PC-3 (cell line): Measurements from ENCODE around the gene BCAR3. TPM values are rescaled to one million over a fixed set of nuclear protein-coding genes. Genes with fewer than 3 reads are reported as not detected.

Experiments
- ATAC-seq: fragments of 200-7000 bp; cut with Tn5 transposase; 2 replicates; pipeline ENCODE4 v1.9.1; 2020; ENCODE audit warnings: mild to moderate bottlenecking, moderate library complexity
- BruUV-seq: library from RNA; stranded (reverse); fragments of 400-500 nt; replicated peaks from 2 replicates; lab custom pipeline; 2021; lab: Mats Ljungman, UMichigan
- CTCF ChIA-PET: fragments of 300-600 bp; sonication (Branson Sonifier 250); formaldehyde crosslinking; loops from one replicate; lab custom pipeline; 2022; ENCODE audit warnings: antibody characterized with exemption; lab: Charles Lee
- POLR2A ChIA-PET: fragments of 300-600 bp; sonication (Branson Sonifier 250); formaldehyde crosslinking; loops from one replicate; lab custom pipeline; 2022; ENCODE audit warnings: antibody characterized with exemption; ENCODE audit not compliant: unreplicated experiment; lab: Charles Lee
- DNase-seq: peaks from one replicate; pipeline ENCODE4 v3.0.0-alpha.2; 2015
- H2AFZ ChIP-seq: fragments of 300-600 bp; sonication (generic); 2 replicates; pipeline ENCODE4 v1.6.0; 2016; ENCODE audit warnings: antibody characterized with exemption, low read length
- H3F3A ChIP-seq: fragments of 300-600 bp; sonication (generic); one replicate; pipeline ENCODE4 v1.6.0; 2017; ENCODE audit warnings: antibody characterized with exemption, low read length, control low read depth, mild to moderate bottlenecking; ENCODE audit not compliant: unreplicated experiment
- H3K27ac ChIP-seq: fragments of 300-600 bp; sonication (generic); 2 replicates; pipeline ENCODE4 v1.5.1; 2016; ENCODE audit warnings: mild to moderate bottlenecking, low read length
- H3K27me3 ChIP-seq: fragments of 300-600 bp; sonication (generic); 2 replicates; pipeline ENCODE4 v1.6.1; 2016; ENCODE audit warnings: low read length, mixed read lengths
- H3K36me3 ChIP-seq: fragments of 300-600 bp; sonication (generic); 2 replicates; pipeline ENCODE4 v1.6.1; 2016; ENCODE audit warnings: low read depth, mixed run types, low read length, mixed read lengths
- H3K4me1 ChIP-seq: fragments of 300-600 bp; sonication (generic); 2 replicates; pipeline ENCODE4 v1.5.1; 2016; ENCODE audit warnings: low read length; ENCODE audit not compliant: insufficient read depth
- H3K4me2 ChIP-seq: fragments of 300-600 bp; sonication (generic); 2 replicates; pipeline ENCODE4 v1.6.0; 2016; ENCODE audit warnings: low read length
- H3K4me3 ChIP-seq: fragments of 300-600 bp; sonication (generic); 2 replicates; pipeline ENCODE4 v1.5.1; 2016; ENCODE audit warnings: mild to moderate bottlenecking, low read length, mixed read lengths
- H3K79me2 ChIP-seq: fragments of 300-600 bp; sonication (generic); 2 replicates; pipeline ENCODE4 v1.6.1; 2017; ENCODE audit warnings: low read length, mixed read lengths
- H3K9ac ChIP-seq: fragments of 300-600 bp; sonication (generic); 2 replicates; pipeline ENCODE4 v1.6.0; 2016; ENCODE audit warnings: mild to moderate bottlenecking, low read length
- H3K9me2 ChIP-seq: fragments of 300-600 bp; sonication (generic); replicated peaks from 2 replicates; pipeline ENCODE4 v1.6.1; 2016; ENCODE audit warnings: mixed run types, low read length, mixed read lengths
- H3K9me3 ChIP-seq: fragments of 300-600 bp; sonication (generic); 2 replicates; pipeline ENCODE4 v1.6.1; 2016; ENCODE audit warnings: low read length, mixed read lengths
- H4K20me1 ChIP-seq: fragments of 300-600 bp; sonication (generic); 2 replicates; pipeline ENCODE4 v1.6.1; 2016; ENCODE audit warnings: low read length, mixed read lengths
- CTCF ChIP-seq: fragments of 300-600 bp; sonication (generic); conservative IDR thresholded peaks from 2 replicates; pipeline ENCODE4 v1.5.1; 2017; ENCODE audit warnings: antibody characterized with exemption, low read depth, mild to moderate bottlenecking, low read length
- EZH2 ChIP-seq: fragments of 300-600 bp; sonication (generic); IDR thresholded peaks from one replicate; pipeline ENCODE4 v1.6.1; 2017; ENCODE audit warnings: antibody characterized with exemption, mild to moderate bottlenecking, low read length; ENCODE audit not compliant: unreplicated experiment
- EZH2phosphoT487 ChIP-seq: fragments of 300-600 bp; sonication (generic); IDR thresholded peaks from 2 replicates; pipeline ENCODE4 v1.6.1; 2018; ENCODE audit warnings: mild to moderate bottlenecking, antibody characterized with exemption, low read length, borderline replicate concordance
- intact Hi-C: fragments of 100-400 bp; cut with micrococcal nuclease; formaldehyde crosslinking; loops from 2 replicates; pipeline ENCODE4 v1.9.0; 2023
- total RNA-seq: library from RNA; depleted of rRNA; stranded (reverse); fragments of >200 nt; gene quantifications from 2 replicates; pipeline ENCODE4 v1.2.3, GENCODE V29; 2014

Gene BCAR3
- total RNA-seq, 1 experiment from 2014 or later: 171 TPM

DNA sequence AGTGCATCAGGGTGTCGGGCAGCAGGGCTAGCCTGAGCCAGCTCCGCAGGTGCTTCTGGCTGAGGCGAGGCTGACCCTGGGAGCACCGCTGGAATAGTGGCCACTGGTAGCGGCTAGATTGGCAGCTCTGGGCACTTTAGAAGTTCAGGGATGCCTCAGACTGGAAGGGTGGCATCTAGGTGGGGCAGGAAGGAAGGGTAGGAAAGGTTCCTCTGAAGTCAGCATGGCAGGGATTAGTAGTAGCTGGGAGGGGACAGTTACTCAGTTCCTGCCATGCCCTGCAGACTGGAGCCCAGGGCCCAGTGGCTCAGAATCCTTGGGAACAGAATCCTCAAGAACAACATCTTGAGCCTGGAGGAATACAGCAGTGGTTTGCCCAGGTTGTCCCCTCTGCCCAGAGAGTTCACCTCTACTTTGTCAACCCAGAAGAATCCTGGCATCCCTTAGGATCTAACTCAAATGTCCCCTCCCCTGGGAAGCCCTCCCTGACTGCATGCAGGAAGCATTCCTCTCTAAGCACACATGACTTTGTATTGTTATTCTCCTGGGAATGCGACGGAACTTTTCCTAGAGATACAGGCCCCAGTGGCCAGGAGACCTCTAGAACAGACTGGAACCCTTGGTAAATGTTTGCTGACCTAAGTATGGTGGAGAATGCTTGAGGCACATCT lies 39.5 kb upstream of the BCAR3 start:
- Histone ChIP-seq H3K27me3 (no peaks in the 10 kb centered on the region), H3K9me3 (no peaks in the 10 kb centered on the region), H3K4me2 (peak overlapping the region; percentile 20; the same call in 1 of the 2 replicates), H3K4me1 (peaks cover 41% of the 10 kb centered on the region), H3F3A (no peaks in the 10 kb centered on the region), H3K9ac (peak overlapping the region; percentile 66), H3K79me2 (no peaks in the 10 kb centered on the region), H2AFZ (no peak overlapping the region), H3K9me2 (no peaks in the 10 kb centered on the region), H3K27ac (peak overlapping the region; percentile 94), H3K36me3 (no peaks in the 10 kb centered on the region; the same call in 1 of the 2 replicates), H3K4me3 (no peak overlapping the region), H4K20me1 (no peaks in the 10 kb centered on the region)
- TSS peak; percentile 99 for BruUV-seq
- ChIA-PET POLR2A (interaction anchor here (0.5 to 1.6 kb wide), 8 partner anchors 15 to 93 kb away, joined by 3 to 16 read pairs (median 4); no protein-coding TSS in a partner anchor), CTCF (interaction anchor here (1.2 kb wide), 1 partner anchor 93 kb away, joined by 8 read pairs; no protein-coding TSS in a partner anchor)
- peak; percentile 83 for DNase-seq
- peak; percentile 87 for ATAC-seq
- intact Hi-C loops: loop anchor here (1.0 to 2.0 kb wide), 2 partner anchors 18 to 20 kb away; no protein-coding TSS in a partner anchor
- TF ChIP-seq CTCF: no peak
- TF ChIP-seq EZH2: no peak
- no peak for TF ChIP-seq EZH2phosphoT487

- intact Hi-C loops: no loop called here
- BruUV-seq: no TSS peak
- no peak for TF ChIP-seq EZH2
- TF ChIP-seq CTCF: no peak
- no peak for TF ChIP-seq EZH2phosphoT487
These were observed 36.0 kb upstream of the BCAR3 start for GRCh38 chr1:93717640-93718039.

GRCh38 chr1:93716941-93717368 lies 35.3 kb upstream of the BCAR3 start:
- H3K4me3 ChIP-seq: no peak overlapping the region
- peaks cover 36% of the 10 kb centered on the region for H3K4me1 ChIP-seq
- ATAC-seq: no peak; the same call in 1 of the 2 replicates
- H3F3A ChIP-seq: no peaks in the 10 kb centered on the region
- H3K27ac ChIP-seq: no peak overlapping the region
- ChIA-PET CTCF (no interaction called here), POLR2A (no interaction called here)
- no peaks in the 10 kb centered on the region for H3K9me2 ChIP-seq
- no peaks in the 10 kb centered on the region for H4K20me1 ChIP-seq
- TF ChIP-seq EZH2phosphoT487 (no peak), EZH2 (no peak), CTCF (no peak)
- peak; percentile 63 for DNase-seq
- H3K79me2 ChIP-seq: no peaks in the 10 kb centered on the region
- H3K36me3 ChIP-seq: no peaks in the 10 kb centered on the region; the same call in 1 of the 2 replicates
- no TSS peak for BruUV-seq
- intact Hi-C loops: no loop called here
- no peaks in the 10 kb centered on the region for H3K27me3 ChIP-seq
- H3K9ac ChIP-seq: no peak overlapping the region
- no peaks in the 10 kb centered on the region for H3K9me3 ChIP-seq
- no peak overlapping the region for H2AFZ ChIP-seq
- no peak overlapping the region for H3K4me2 ChIP-seq

More at GRCh38 chr1:93717640-93718039, 36.0 kb upstream of the BCAR3 start:
- Histone ChIP-seq H3K4me1 (peaks cover 42% of the 10 kb centered on the region), H2AFZ (no peak overlapping the region), H3F3A (no peaks in the 10 kb centered on the region), H3K9me2 (no peaks in the 10 kb centered on the region), H3K27me3 (no peaks in the 10 kb centered on the region), H3K4me2 (no peak overlapping the region), H3K36me3 (no peaks in the 10 kb centered on the region; the same call in 1 of the 2 replicates), H3K9me3 (no peaks in the 10 kb centered on the region), H3K79me2 (no peaks in the 10 kb centered on the region), H4K20me1 (no peaks in the 10 kb centered on the region), H3K4me3 (no peak overlapping the region), H3K9ac (no peak overlapping the region), H3K27ac (no peak overlapping the region)
- POLR2A ChIA-PET: no interaction called here
- CTCF ChIA-PET: no interaction called here
- DNase-seq (no peak), ATAC-seq (no peak)
